HL-60 (cell line): ENCODE results near the gene TP73.

Source experiments
- DNase-seq, 2 experiments: peaks; one replicate each; pipeline ENCODE4 v3.0.0-alpha.2; 2010 to 2020; ENCODE audit warnings: low read depth in 1 of 2, low spot score in 1 of 2
- H3K27ac ChIP-seq: fragments of 250-450 bp; sonication (Bioruptor Pico); replicated peaks from 2 replicates; pipeline ENCODE4 v1.5.1; 2020; ENCODE audit warnings: mild to moderate bottlenecking, moderate library complexity
- H3K27me3 ChIP-seq: fragments of 250-450 bp; sonication (Bioruptor Pico); 2 replicates; pipeline ENCODE4 v1.5.1; 2021; ENCODE audit warnings: mild to moderate bottlenecking, moderate library complexity; ENCODE audit not compliant: insufficient read depth, poor library complexity, severe bottlenecking
- H3K4me3 ChIP-seq: replicated peaks from 2 replicates; pipeline ENCODE4 v1.5.1; 2011; ENCODE audit warnings: mild to moderate bottlenecking, control low read depth, low read length; ENCODE audit not compliant: insufficient read depth
- GABPA ChIP-seq: IDR thresholded peaks from 2 replicates; pipeline ENCODE4 v1.6.1; 2012; ENCODE audit warnings: low read depth
- POLR2AphosphoS5 ChIP-seq: IDR thresholded peaks from 2 replicates; pipeline ENCODE4 v1.6.1; 2012; ENCODE audit warnings: low read depth
- SPI1 ChIP-seq: IDR thresholded peaks from 2 replicates; pipeline ENCODE4 v1.6.1; 2012; ENCODE audit warnings: low read depth, mild to moderate bottlenecking, borderline replicate concordance
- TF ChIP-seq, protein P1 (sequence below): IDR thresholded peaks from 2 replicates; pipeline ENCODE4 v1.6.1; 2012; ENCODE audit warnings: low read depth; ENCODE audit not compliant: insufficient replicate concordance
- TF ChIP-seq, protein P2 (sequence below): IDR thresholded peaks from one replicate; pipeline ENCODE4 v1.5.1; 2011; ENCODE audit warnings: low read length, control low read depth, inconsistent platforms; ENCODE audit not compliant: insufficient read depth

The TP73 gene

DNA sequence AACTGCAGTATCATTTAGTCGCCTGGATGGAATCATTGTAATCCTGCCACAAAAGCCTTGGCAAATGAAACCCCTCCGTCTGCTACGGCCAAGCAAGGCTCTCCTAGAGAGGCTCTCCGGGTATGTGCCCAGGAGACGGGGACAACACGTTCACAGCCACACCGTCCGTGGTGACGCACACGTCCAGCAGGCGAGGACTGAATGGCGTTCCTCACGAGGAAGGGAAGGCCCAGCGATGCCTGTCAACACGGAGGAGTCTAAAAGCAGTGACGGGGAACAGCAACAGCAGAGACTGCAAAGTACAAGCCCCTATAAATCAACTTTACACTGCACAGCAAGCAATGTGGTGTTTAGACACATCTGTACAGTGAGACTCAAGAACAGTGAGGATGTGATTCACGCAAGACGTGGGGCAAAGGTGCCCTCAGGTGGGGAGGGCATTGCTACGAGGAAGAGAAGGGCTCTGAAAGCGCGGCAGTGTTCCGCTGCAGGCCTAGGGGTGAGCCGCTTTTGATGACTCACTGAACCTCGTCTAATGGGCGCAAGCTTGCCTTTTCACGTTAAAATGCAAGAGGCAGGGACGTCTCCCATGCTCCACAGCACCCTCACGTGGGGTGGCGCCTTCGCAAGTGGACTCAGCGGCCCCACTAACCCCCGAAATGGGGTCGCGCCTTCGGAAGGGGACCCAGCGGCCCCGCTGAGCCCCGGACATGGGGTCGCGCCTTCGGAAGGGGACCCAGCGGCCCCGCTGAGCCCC lies 9.2 kb upstream of the TP73 start:
- Histone ChIP-seq H3K27ac (no peak overlapping the region), H3K4me3 (no peak overlapping the region), H3K27me3 (no peaks in the 10 kb centered on the region)
- DNase-seq: no peak
- no peak for TF ChIP-seq SPI1
- TF ChIP-seq GABPA: no peak
- TF ChIP-seq, protein P1, sequence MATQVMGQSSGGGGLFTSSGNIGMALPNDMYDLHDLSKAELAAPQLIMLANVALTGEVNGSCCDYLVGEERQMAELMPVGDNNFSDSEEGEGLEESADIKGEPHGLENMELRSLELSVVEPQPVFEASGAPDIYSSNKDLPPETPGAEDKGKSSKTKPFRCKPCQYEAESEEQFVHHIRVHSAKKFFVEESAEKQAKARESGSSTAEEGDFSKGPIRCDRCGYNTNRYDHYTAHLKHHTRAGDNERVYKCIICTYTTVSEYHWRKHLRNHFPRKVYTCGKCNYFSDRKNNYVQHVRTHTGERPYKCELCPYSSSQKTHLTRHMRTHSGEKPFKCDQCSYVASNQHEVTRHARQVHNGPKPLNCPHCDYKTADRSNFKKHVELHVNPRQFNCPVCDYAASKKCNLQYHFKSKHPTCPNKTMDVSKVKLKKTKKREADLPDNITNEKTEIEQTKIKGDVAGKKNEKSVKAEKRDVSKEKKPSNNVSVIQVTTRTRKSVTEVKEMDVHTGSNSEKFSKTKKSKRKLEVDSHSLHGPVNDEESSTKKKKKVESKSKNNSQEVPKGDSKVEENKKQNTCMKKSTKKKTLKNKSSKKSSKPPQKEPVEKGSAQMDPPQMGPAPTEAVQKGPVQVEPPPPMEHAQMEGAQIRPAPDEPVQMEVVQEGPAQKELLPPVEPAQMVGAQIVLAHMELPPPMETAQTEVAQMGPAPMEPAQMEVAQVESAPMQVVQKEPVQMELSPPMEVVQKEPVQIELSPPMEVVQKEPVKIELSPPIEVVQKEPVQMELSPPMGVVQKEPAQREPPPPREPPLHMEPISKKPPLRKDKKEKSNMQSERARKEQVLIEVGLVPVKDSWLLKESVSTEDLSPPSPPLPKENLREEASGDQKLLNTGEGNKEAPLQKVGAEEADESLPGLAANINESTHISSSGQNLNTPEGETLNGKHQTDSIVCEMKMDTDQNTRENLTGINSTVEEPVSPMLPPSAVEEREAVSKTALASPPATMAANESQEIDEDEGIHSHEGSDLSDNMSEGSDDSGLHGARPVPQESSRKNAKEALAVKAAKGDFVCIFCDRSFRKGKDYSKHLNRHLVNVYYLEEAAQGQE: no peak
- TF ChIP-seq POLR2AphosphoS5: no peak
- TF ChIP-seq, protein P2, sequence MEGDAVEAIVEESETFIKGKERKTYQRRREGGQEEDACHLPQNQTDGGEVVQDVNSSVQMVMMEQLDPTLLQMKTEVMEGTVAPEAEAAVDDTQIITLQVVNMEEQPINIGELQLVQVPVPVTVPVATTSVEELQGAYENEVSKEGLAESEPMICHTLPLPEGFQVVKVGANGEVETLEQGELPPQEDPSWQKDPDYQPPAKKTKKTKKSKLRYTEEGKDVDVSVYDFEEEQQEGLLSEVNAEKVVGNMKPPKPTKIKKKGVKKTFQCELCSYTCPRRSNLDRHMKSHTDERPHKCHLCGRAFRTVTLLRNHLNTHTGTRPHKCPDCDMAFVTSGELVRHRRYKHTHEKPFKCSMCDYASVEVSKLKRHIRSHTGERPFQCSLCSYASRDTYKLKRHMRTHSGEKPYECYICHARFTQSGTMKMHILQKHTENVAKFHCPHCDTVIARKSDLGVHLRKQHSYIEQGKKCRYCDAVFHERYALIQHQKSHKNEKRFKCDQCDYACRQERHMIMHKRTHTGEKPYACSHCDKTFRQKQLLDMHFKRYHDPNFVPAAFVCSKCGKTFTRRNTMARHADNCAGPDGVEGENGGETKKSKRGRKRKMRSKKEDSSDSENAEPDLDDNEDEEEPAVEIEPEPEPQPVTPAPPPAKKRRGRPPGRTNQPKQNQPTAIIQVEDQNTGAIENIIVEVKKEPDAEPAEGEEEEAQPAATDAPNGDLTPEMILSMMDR: no peak

DNA sequence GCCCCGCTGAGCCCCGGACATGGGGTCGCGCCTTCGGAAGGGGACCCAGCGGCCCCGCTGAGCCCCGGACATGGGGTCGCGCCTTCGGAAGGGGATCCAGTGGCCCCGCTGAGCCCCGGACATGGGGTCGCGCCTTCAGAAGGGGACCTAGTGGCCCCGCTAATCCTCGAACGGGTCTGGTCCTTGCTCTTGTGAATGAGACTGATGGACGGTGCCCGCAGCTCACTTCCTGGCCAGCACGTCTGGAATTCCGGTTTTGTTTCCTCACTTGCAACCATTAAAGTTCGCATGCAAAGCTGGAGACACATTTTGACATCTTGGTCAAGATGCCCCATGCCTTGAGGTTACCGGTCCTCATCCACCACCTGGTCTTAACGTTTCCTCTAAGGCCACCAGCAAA lies 8.0 kb upstream of the TP73 start:
- no peak for DNase-seq
- no peak overlapping the region for H3K27ac ChIP-seq
- H3K4me3 ChIP-seq: no peak overlapping the region
- H3K27me3 ChIP-seq: no peaks in the 10 kb centered on the region
- TF ChIP-seq GABPA (no peak), POLR2AphosphoS5 (no peak), SPI1 (no peak)
- TF ChIP-seq, protein P2: no peak
- TF ChIP-seq, protein P1: no peak

DNA sequence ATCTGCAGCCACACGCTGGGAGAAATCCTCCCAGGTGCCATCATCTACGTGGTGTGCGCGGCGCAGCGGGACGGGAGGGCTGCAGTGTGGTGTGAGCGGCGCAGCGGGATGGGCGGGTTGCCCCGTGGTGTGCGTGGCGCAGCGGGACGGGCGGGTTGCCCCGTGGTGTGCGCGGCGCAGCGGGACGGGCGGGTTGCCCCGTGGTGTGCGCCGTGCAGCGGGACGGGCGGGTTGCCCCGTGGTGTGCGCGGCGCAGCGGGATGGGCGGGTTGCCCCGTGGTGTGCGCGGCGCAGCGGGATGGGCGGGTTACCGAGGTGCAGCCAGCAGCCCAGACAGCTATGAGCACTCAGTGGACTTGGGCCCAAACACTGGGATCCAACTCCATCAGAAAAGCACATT lies 7.1 kb upstream of the TP73 start:
- TF ChIP-seq POLR2AphosphoS5 (no peak), GABPA (no peak), SPI1 (no peak)
- TF ChIP-seq, protein P1: no peak
- TF ChIP-seq, protein P2: no peak
- Histone ChIP-seq H3K4me3 (no peak overlapping the region), H3K27ac (no peak overlapping the region), H3K27me3 (peaks cover under 1% of the 10 kb centered on the region)
- no peak for DNase-seq
